EL (cell line): ENCODE measurements around the gene OR4F6.
"Not testable (repeated sequence)": the region's sequence is repeated elsewhere in the genome, so short reads cannot be mapped to it uniquely, and the experiment has no call there.

Experiments used
- DNase-seq: peaks from one replicate; pipeline ENCODE4 v3.0.0-alpha.2; 2016

The OR4F6 gene, protein sequence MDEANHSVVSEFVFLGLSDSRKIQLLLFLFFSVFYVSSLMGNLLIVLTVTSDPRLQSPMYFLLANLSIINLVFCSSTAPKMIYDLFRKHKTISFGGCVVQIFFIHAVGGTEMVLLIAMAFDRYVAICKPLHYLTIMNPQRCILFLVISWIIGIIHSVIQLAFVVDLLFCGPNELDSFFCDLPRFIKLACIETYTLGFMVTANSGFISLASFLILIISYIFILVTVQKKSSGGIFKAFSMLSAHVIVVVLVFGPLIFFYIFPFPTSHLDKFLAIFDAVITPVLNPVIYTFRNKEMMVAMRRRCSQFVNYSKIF

DNA sequence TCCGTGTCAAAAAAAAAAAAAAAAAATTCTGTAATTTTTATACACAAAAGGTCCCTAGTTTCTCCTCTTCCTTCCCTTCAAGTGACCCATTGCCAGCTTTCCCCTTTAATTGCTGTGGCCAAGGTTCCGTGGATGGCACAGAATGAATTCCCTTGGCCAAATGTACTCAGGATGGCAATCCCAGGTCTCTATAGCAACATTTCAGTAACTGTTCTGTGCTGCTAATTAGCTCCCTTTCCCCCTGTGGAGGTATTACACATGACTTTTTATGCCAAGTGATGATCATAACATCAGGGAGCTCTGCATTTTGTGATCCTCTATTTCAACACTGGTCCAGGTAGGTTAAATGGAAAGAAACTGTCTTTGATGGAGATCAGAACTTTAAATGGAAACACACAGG, at the start of gene OR4F6:
TSS of gene OR4F6 (plus strand) at position 301 of the 400 bp plus-strand sequence. CDS start 2,211 bp downstream, outside the sequence.
- no peak for DNase-seq

- DNase-seq = not testable (repeated sequence)
Measured at GRCh38 chr15:101764669-101765339, 38.5 kb upstream of the OR4F6 start.

DNA sequence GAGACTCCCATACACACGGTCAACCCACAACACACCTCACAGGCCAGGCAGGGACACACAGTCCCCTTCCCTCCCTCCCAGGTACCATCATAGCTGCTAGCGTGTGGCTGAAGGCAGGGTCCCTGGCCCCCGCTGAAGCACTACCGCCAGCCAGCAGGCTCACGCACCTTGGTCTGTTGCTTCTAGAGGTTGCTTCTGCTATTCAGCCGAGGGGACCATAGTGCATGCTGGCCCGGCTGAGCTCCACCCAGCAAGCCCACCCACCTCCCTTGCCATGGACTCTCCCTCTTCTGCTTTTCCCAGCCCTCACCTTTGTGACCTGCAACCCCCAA, 38.0 kb upstream of the OR4F6 start:
- DNase-seq = not testable (repeated sequence)

GRCh38 chr15:101765772-101766456, 37.4 kb upstream of the OR4F6 start:
- no peak for DNase-seq

GRCh38 chr15:101767083-101767640, 36.1 kb upstream of the OR4F6 start:
- not testable (repeated sequence) for DNase-seq

GRCh38 chr15:101772921-101773320, 30.4 kb upstream of the OR4F6 start:
- no peak for DNase-seq

DNA sequence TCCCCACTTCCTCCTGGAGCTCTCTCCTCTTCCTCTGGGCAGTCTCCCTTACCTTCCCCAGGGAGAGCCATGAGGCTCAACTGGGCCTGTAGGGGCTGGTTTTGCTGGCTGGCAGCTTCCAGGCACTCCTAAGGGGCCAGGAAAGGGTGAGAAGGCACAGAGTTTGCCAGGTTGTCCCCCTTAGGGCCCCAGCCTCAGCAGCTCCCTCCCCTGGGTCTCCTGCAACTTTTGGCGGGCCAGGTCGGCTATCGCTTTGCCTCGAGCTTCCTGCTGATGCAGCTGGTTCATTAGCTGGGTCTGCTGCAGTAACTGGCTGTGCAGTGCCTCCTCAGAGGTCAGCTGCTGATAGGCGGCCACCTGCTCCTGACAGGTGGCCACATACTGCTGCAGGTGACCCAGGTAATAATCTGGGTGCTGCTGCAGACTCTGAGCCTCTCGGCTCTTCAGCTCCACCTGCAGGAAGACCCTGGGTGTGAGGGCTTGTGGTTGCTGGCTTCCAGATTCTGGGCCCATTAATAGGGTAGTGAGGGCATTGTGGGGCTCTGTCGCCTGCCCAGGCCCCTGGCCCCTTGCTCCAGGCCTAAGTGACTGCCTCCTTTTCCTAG, 29.7 kb upstream of the OR4F6 start:
- no peak for DNase-seq

DNA sequence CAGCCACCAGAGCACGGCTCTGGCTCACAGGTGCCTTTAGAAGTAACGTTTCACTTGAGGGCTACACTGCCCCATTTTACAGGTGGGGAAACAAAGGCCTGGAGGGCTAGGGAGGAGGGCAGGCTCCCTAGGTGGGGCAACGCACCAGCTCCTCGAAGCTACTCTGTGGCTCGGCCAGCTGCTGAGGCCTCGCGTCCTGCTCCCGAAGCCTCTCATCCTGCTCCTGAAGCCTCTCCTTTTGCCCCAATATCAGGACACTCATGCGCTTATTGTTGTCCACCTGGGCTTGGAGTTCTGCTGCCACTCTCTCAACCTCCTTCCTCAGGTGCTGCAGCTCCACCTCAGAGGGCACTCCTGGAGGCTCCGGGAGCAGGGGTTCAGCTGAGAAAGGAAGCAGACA, 28.2 kb upstream of the OR4F6 start:
- no peak for DNase-seq

DNA sequence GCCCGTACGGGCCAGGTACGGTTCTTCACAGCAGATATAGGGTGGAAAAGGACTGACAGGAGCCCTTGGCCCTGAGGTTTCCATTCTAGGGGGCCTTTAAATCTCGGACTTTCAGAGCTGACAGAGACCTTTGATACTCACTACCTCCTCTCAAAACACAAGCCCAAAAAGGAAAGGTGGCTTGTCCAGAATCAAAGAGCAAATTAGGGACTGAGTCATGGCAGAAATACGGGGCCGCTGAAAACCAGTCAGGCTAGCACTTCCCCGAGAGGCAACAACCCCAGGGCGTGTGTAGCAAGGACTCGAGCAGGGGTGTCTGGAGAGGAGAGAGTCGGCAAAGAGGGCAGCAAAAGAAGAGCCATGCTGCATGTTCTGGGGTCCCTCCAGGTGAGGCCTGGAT, 24.7 kb upstream of the OR4F6 start:
- DNase-seq = not testable (repeated sequence)

DNA sequence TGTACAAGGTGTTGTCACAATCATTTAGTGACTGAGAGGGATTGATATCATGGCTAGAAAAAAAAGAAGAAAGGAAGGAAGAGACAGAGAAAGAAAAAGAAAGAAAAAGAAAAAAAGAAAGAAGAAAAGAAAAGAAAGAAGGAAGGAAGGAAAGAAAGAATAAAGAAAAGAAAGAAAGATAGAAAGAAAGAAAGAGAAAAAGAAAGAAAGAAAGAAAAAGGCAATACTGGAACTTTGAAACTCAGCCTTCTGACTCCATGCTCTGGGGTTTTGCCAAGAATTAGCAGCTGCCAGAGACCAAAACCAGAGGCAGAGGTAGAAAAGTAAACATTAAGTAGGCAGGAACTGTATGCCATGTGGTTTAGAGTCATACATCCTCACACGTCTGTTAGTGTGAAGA, 23.1 kb upstream of the OR4F6 start:
- peak; percentile 21 for DNase-seq

DNA sequence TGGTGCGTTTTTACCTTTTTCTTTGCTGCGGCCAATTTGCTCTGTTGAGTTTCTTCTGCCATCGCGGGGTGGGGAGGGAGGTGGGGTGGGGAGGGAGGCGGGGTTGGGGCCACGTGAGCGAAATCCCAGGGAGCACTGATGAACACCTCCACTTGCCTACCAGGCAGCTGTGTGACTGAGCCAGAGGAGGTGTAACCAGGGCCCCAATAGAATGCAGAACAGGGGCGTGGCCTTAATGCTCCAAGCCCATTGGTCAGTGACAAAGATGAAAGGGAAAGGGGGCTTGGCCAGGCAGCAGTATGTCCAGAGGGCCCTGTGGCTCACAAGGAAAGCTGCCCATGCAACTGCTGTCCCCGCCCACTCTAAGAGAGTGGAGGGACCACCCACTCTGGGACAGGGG, 21.4 kb upstream of the OR4F6 start:
- no peak for DNase-seq

DNA sequence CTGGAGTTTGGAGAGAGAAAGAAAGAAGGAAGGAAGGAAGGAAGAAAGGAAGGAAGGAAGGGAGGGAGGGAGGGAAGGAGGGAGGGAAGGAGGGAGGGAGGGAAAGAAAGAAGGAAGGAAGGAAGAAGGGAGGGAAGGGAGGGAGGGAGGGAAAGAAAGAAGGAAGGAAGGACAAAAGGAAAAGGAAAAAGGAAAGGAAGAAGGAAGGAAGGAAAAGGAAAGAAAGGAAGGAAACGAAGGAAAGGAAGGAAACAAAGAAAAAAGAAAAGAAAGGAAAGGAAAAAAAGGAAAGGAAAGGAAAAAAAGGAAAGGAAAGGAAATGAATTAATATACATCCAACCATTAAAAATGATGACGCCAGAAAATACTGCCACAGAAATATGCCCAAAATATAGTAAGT, 18.7 kb upstream of the OR4F6 start:
- no peak for DNase-seq

- DNase-seq = not testable (repeated sequence)
Measured at GRCh38 chr15:101786422-101786821, 16.9 kb upstream of the OR4F6 start.

DNA sequence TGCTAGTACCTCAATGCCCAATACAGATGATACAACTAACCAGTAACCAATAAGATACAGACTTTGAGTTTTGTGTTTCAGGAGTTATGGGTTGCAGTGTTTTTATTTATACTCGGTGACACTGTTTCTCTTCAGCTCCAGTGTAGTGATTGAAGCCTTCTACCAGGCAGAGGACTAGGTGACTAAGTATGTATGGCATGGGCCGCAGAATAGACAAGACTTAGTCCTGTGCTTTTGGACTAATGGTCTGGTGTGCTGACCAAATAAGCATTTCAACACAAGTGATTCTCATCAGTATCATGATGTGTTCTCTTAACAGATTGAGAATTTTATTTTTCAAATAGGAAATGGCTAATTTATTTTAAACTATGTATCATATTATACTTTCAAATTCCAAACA, 15.3 kb upstream of the OR4F6 start:
- DNase-seq = not testable (repeated sequence)

GRCh38 chr15:101788503-101789269, 14.6 kb upstream of the OR4F6 start:
- not testable (repeated sequence) for DNase-seq

- DNase-seq = not testable (repeated sequence)
Measured at GRCh38 chr15:101790748-101791147, 12.6 kb upstream of the OR4F6 start.

DNA sequence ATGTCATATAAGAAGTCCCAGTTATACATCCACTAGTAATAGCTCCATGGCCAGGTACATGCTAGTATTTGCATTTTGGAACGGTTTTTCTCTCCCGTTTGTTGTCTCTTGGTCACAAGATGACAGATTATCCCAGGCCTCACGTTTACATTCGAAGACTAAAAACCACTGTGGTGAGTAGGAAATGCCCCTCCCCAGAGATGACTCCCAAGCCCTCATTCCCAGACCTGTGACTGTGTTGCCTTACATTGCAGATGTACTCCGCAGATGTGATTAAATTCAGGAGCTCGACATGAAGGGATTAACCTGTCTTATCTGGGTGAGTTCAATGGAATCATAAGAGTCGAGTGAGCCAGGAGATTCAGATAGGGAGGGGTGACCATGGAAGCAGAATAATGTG, 9.3 kb upstream of the OR4F6 start:
- DNase-seq = not testable (repeated sequence)

GRCh38 chr15:101795455-101795854, 7.9 kb upstream of the OR4F6 start:
- DNase-seq = peak; percentile 79

GRCh38 chr15:101799665-101800064, 3.6 kb upstream of the OR4F6 start:
- no peak for DNase-seq

- no peak for DNase-seq
Measured at GRCh38 chr15:101801048-101801447, 2.3 kb upstream of the OR4F6 start.

GRCh38 chr15:101803676-101804075, 367 bp downstream of the OR4F6 start:
- DNase-seq = no peak

- no peak for DNase-seq
Measured at GRCh38 chr15:101804375-101804774, 1.1 kb downstream of the OR4F6 start.
